ENCODE results near the gene PPID. TPM values are rescaled to one million over a fixed set of nuclear protein-coding genes. Genes with fewer than 3 reads are reported as not detected.

The PPID gene
- total and polyA plus RNA-seq, 2 of the 13 experiments (the other 11 are each of a cell fraction or from before 2014, with no cell fraction given), result 15.4 to 63.4 TPM

GRCh38 chr4:158671665-158671914, 51.6 kb downstream of the PPID start, which contains the start of gene C4orf46 (continued):
- TF ChIP-seq HES4 (CRISPR knock-in tag; IDR thresholded peaks at IDR 0.05; ENCODE audit: borderline replicate concordance), result 0 out of 2 replicates have a peak, but pooled peaks have one; percentile 41
- TF ChIP-seq KDM5A (IDR thresholded peaks at IDR 0.05; ENCODE audit: borderline replicate concordance, low read length), result no peak
- TF ChIP-seq, protein P1, sequence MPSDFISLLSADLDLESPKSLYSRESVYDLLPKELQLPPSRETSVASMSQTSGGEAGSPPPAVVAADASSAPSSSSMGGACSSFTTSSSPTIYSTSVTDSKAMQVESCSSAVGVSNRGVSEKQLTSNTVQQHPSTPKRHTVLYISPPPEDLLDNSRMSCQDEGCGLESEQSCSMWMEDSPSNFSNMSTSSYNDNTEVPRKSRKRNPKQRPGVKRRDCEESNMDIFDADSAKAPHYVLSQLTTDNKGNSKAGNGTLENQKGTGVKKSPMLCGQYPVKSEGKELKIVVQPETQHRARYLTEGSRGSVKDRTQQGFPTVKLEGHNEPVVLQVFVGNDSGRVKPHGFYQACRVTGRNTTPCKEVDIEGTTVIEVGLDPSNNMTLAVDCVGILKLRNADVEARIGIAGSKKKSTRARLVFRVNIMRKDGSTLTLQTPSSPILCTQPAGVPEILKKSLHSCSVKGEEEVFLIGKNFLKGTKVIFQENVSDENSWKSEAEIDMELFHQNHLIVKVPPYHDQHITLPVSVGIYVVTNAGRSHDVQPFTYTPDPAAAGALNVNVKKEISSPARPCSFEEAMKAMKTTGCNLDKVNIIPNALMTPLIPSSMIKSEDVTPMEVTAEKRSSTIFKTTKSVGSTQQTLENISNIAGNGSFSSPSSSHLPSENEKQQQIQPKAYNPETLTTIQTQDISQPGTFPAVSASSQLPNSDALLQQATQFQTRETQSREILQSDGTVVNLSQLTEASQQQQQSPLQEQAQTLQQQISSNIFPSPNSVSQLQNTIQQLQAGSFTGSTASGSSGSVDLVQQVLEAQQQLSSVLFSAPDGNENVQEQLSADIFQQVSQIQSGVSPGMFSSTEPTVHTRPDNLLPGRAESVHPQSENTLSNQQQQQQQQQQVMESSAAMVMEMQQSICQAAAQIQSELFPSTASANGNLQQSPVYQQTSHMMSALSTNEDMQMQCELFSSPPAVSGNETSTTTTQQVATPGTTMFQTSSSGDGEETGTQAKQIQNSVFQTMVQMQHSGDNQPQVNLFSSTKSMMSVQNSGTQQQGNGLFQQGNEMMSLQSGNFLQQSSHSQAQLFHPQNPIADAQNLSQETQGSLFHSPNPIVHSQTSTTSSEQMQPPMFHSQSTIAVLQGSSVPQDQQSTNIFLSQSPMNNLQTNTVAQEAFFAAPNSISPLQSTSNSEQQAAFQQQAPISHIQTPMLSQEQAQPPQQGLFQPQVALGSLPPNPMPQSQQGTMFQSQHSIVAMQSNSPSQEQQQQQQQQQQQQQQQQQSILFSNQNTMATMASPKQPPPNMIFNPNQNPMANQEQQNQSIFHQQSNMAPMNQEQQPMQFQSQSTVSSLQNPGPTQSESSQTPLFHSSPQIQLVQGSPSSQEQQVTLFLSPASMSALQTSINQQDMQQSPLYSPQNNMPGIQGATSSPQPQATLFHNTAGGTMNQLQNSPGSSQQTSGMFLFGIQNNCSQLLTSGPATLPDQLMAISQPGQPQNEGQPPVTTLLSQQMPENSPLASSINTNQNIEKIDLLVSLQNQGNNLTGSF (CRISPR knock-in tag; IDR thresholded peaks at IDR 0.05), result no peak; the same call in 1 of the 2 replicates
- TF ChIP-seq NR2C2 (CRISPR knock-in tag; IDR thresholded peaks at IDR 0.05; ENCODE audit: borderline replicate concordance), result no peak
- no peak for TF ChIP-seq SP4 (CRISPR knock-in tag; IDR thresholded peaks at IDR 0.05)
- 0 out of 2 replicates have a peak, but pooled peaks have one; percentile 44 for TF ChIP-seq EEA1 (CRISPR knock-in tag; IDR thresholded peaks at IDR 0.05; ENCODE audit: borderline replicate concordance)
- TF ChIP-seq, protein P2, sequence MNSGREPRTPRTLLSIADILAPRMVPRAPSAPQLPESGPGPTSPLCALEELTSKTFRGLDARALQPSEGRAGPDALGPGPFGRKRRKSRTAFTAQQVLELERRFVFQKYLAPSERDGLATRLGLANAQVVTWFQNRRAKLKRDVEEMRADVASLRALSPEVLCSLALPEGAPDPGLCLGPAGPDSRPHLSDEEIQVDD (CRISPR knock-in tag; IDR thresholded peaks at IDR 0.05; ENCODE audit: borderline replicate concordance), result no peak
- TF ChIP-seq, protein P3, sequence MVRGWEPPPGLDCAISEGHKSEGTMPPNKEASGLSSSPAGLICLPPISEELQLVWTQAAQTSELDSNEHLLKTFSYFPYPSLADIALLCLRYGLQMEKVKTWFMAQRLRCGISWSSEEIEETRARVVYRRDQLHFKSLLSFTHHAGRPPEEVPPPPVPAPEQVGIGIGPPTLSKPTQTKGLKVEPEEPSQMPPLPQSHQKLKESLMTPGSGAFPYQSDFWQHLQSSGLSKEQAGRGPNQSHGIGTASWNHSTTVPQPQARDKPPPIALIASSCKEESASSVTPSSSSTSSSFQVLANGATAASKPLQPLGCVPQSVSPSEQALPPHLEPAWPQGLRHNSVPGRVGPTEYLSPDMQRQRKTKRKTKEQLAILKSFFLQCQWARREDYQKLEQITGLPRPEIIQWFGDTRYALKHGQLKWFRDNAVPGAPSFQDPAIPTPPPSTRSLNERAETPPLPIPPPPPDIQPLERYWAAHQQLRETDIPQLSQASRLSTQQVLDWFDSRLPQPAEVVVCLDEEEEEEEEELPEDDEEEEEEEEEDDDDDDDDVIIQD (CRISPR knock-in tag; IDR thresholded peaks at IDR 0.05; ENCODE audit: low read depth), result no peak
- no peak for TF ChIP-seq ZBTB43 (CRISPR knock-in tag; conservative IDR thresholded peaks at IDR 0.05)
- TF ChIP-seq TMF1 (CRISPR knock-in tag; IDR thresholded peaks at IDR 0.05; ENCODE audit: low read depth), result no peak
- no peak for TF ChIP-seq FIP1L1 (IDR thresholded peaks at IDR 0.05; ENCODE audit: borderline replicate concordance, insufficient read depth, low read depth, low read length)
- TF ChIP-seq ZNF674 (CRISPR knock-in tag; IDR thresholded peaks at IDR 0.05; ENCODE audit: low read depth), result 0 out of 2 replicates have a peak, but pooled peaks have one; percentile 23
- no peak for TF ChIP-seq TFE3 (CRISPR knock-in tag; IDR thresholded peaks at IDR 0.05)
- no peak for TF ChIP-seq RCOR2 (CRISPR knock-in tag; IDR thresholded peaks at IDR 0.05)
- TF ChIP-seq ZSCAN25 (CRISPR knock-in tag; IDR thresholded peaks at IDR 0.05), result no peak
- TF ChIP-seq ZFYVE20 (CRISPR knock-in tag; IDR thresholded peaks at IDR 0.05; ENCODE audit: borderline replicate concordance, low read depth), result no peak
- TF ChIP-seq, protein P4, sequence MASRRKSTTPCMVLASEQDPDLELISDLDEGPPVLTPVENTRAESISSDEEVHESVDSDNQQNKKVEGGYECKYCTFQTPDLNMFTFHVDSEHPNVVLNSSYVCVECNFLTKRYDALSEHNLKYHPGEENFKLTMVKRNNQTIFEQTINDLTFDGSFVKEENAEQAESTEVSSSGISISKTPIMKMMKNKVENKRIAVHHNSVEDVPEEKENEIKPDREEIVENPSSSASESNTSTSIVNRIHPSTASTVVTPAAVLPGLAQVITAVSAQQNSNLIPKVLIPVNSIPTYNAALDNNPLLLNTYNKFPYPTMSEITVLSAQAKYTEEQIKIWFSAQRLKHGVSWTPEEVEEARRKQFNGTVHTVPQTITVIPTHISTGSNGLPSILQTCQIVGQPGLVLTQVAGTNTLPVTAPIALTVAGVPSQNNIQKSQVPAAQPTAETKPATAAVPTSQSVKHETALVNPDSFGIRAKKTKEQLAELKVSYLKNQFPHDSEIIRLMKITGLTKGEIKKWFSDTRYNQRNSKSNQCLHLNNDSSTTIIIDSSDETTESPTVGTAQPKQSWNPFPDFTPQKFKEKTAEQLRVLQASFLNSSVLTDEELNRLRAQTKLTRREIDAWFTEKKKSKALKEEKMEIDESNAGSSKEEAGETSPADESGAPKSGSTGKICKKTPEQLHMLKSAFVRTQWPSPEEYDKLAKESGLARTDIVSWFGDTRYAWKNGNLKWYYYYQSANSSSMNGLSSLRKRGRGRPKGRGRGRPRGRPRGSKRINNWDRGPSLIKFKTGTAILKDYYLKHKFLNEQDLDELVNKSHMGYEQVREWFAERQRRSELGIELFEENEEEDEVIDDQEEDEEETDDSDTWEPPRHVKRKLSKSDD (CRISPR knock-in tag; IDR thresholded peaks at IDR 0.05; ENCODE audit: low read depth), result no peak

Measured in HepG2 (cell line).